Mucosa of stomach (tissue), 1 donor: Measurements from ENCODE around the gene SV2C.
A peak's percentile ranks its signal among the peaks of the same experiment; 100 is the strongest.

Experiments
- H3K27me3 ChIP-seq: one replicate; pipeline ENCODE4 v1.7.0; 2013; ENCODE audit warnings: mild to moderate bottlenecking, low read length; ENCODE audit not compliant: control insufficient read depth, insufficient read depth
- H3K36me3 ChIP-seq: one replicate; pipeline ENCODE4 v1.7.0; 2013; ENCODE audit warnings: low read length; ENCODE audit not compliant: control insufficient read depth, insufficient read depth
- H3K4me1 ChIP-seq: one replicate; pipeline ENCODE4 v1.7.0; 2013; ENCODE audit warnings: mild to moderate bottlenecking, low read length; ENCODE audit not compliant: control insufficient read depth, insufficient read depth
- H3K4me3 ChIP-seq: one replicate; pipeline ENCODE4 v1.7.0; 2013; ENCODE audit warnings: low read length
- H3K9ac ChIP-seq: one replicate; pipeline ENCODE4 v1.7.0; 2013; ENCODE audit warnings: mild to moderate bottlenecking, low read length, moderate library complexity
- H3K9me3 ChIP-seq: one replicate; pipeline ENCODE4 v1.7.0; 2013; ENCODE audit warnings: mild to moderate bottlenecking, low read length, moderate library complexity; ENCODE audit not compliant: control insufficient read depth
- donor health status: Pancreatic carcinoma.

SV2C gene

GRCh38 chr5:76111477-76112174 is 28.4 kb downstream of the SV2C start:
- Histone ChIP-seq H3K9ac (no peak overlapping the region), H3K4me1 (peaks cover 48% of the 10 kb centered on the region), H3K9me3 (no peaks in the 10 kb centered on the region)

GRCh38 chr5:76113103-76113502 is 29.9 kb downstream of the SV2C start:
- Histone ChIP-seq H3K4me3 (peak overlapping the region; percentile 22), H3K4me1 (peaks cover 48% of the 10 kb centered on the region), H3K36me3 (no peaks in the 10 kb centered on the region), H3K9me3 (no peaks in the 10 kb centered on the region), H3K27me3 (no peaks in the 10 kb centered on the region), H3K9ac (no peak overlapping the region)

More at GRCh38 chr5:76111477-76112174, 28.4 kb downstream of the SV2C start:
- Histone ChIP-seq H3K36me3 (no peaks in the 10 kb centered on the region), H3K27me3 (no peaks in the 10 kb centered on the region), H3K4me3 (no peak overlapping the region)

GRCh38 chr5:76114179-76114851 is 31.1 kb downstream of the SV2C start:
- H3K36me3 ChIP-seq, result no peaks in the 10 kb centered on the region
- peak overlapping the region; percentile 48 for H3K9ac ChIP-seq

DNA sequence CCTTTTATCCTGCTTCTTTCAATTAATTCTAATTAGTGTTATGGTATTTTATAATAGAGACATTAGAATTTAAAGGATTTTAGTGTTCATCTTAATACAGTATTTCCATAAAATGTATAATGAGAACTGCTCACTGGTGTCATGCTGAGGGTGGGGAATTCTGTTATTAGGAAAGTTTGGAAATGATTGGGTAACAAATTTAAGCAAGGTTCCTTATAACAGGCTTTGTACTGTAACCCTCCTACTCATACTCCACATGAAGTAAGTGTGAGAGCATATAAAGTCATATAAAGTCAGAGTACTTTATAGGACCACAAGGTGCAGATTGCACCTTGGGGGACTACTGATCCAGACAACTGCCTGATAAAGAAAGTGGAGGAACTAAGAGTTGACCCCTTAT is 42.2 kb downstream of the SV2C start:
- Histone ChIP-seq H3K36me3 (no peaks in the 10 kb centered on the region), H3K27me3 (no peaks in the 10 kb centered on the region), H3K9me3 (no peaks in the 10 kb centered on the region), H3K4me1 (no peaks in the 10 kb centered on the region), H3K9ac (no peak overlapping the region), H3K4me3 (no peak overlapping the region)

More at GRCh38 chr5:76114179-76114851, 31.1 kb downstream of the SV2C start:
- Histone ChIP-seq H3K4me1 (peaks cover 48% of the 10 kb centered on the region), H3K4me3 (peak overlapping the region; percentile 22), H3K9me3 (no peaks in the 10 kb centered on the region), H3K27me3 (no peaks in the 10 kb centered on the region)

DNA sequence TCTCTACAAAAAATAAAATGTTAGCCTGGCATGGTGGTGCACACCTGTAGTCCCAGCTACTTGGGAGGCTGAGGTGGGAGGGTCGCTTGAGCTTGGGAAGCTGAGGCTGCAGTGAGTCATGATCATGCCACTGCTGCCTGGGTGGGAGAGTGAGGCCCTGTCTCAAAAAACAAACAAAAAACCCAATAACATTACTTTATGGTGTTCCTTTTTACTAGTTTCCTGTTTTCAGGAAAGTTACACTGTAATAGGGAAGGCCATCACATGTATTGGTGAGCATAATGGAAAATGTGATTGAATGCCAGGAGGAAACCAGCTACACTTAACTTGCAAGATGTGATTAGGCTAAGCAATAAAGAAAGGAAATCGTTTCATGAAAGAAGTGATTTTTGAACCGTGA is 42.7 kb downstream of the SV2C start:
- no peaks in the 10 kb centered on the region for H3K36me3 ChIP-seq
- no peak overlapping the region for H3K9ac ChIP-seq
- H3K4me1 ChIP-seq, result no peaks in the 10 kb centered on the region
- no peak overlapping the region for H3K4me3 ChIP-seq
- no peaks in the 10 kb centered on the region for H3K9me3 ChIP-seq
- H3K27me3 ChIP-seq, result no peaks in the 10 kb centered on the region

GRCh38 chr5:76134003-76134402 is 50.8 kb downstream of the SV2C start:
- Histone ChIP-seq H3K4me1 (no peaks in the 10 kb centered on the region), H3K27me3 (peaks cover 14% of the 10 kb centered on the region), H3K4me3 (no peak overlapping the region), H3K9ac (no peak overlapping the region), H3K9me3 (no peaks in the 10 kb centered on the region), H3K36me3 (no peaks in the 10 kb centered on the region)

- Histone ChIP-seq H3K4me1 (no peaks in the 10 kb centered on the region), H3K27me3 (peaks cover 14% of the 10 kb centered on the region), H3K36me3 (no peaks in the 10 kb centered on the region), H3K4me3 (no peak overlapping the region), H3K9ac (no peak overlapping the region), H3K9me3 (no peaks in the 10 kb centered on the region)
Measured at GRCh38 chr5:76134646-76135045, 51.5 kb downstream of the SV2C start.

DNA sequence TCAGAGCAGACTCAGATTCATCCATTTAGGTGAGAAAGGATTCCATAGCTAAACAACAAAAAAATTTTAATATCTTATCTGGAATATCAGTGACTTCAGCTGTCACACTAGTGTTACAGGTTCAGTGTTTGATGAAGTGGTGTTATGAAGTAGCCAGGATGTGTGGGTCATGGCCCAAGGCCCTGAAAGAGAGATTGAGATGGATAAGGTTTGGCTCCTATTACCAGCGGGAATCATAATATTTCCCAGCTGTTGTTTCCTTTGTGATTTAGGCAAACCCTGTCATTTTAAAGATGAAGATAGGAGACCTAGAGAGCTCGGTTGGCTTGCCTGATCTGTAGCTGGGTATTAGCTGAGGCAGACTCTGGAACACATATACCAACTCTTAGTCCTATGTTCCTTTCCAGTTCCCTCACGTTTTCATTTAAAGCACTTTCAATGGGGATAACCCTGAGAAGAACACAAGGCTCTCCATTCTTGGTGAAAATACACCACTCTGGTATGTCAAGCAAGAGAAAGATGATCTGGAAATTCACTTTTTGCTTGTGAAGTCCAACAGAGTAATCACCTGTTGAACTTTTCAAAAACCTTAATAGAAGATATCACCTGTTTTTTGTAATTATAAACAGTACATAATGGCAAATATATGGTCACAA is 54.8 kb downstream of the SV2C start:
- H3K9me3 ChIP-seq, result no peaks in the 10 kb centered on the region
- no peaks in the 10 kb centered on the region for H3K4me1 ChIP-seq
- H3K9ac ChIP-seq, result no peak overlapping the region
- H3K4me3 ChIP-seq, result no peak overlapping the region
- H3K36me3 ChIP-seq, result no peaks in the 10 kb centered on the region
- H3K27me3 ChIP-seq, result peaks cover 14% of the 10 kb centered on the region

GRCh38 chr5:76143884-76144283 is 60.7 kb downstream of the SV2C start:
- H3K9ac ChIP-seq, result no peak overlapping the region
- no peak overlapping the region for H3K4me3 ChIP-seq
- H3K27me3 ChIP-seq, result no peaks in the 10 kb centered on the region
- no peaks in the 10 kb centered on the region for H3K36me3 ChIP-seq
- H3K4me1 ChIP-seq, result no peaks in the 10 kb centered on the region
- H3K9me3 ChIP-seq, result no peaks in the 10 kb centered on the region

GRCh38 chr5:76144513-76145274 is 61.5 kb downstream of the SV2C start:
- Histone ChIP-seq H3K4me1 (no peaks in the 10 kb centered on the region), H3K9ac (no peak overlapping the region), H3K36me3 (no peaks in the 10 kb centered on the region), H3K9me3 (no peaks in the 10 kb centered on the region), H3K27me3 (no peaks in the 10 kb centered on the region), H3K4me3 (no peak overlapping the region)

DNA sequence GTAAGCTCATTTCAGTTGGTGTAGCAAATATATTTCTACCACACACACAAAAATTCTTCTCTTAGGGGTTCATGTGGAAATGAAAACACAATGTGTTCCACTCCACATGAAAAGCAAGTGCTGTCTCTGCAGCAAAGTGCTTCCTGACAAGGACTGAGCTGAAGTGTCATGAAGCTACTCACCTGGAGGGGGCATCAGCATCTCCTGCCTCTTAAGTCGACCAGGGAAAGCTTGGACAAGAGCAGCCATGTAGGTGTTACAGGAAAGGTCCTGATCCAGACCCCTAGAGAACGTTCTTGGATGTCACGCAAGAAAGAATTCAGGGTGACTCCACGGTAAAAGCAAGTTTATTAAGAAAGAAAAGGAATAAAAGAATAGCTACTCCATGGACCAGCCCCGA is 62.8 kb downstream of the SV2C start:
- Histone ChIP-seq H3K9me3 (no peaks in the 10 kb centered on the region), H3K4me3 (no peak overlapping the region), H3K36me3 (no peaks in the 10 kb centered on the region), H3K9ac (no peak overlapping the region), H3K4me1 (no peaks in the 10 kb centered on the region), H3K27me3 (no peaks in the 10 kb centered on the region)

DNA sequence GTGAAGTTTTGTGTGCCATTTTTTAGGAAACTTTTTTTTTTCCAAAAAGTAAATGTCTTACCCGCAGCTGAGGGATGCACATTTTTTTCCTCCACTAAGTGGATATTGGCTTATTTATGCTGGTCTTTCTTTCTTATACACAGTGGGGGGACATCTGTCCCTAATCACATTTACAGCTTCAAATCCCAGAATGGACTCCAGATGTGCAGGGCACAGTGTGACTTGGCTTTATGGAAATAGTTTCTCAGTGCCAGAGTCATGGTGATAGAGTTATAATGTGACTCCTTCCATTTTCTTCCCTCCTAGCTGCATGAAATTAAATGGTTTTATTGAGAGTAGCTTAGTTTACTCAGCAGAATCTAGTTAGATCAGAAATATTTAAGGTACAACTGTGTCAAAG is 66.5 kb downstream of the SV2C start:
- Histone ChIP-seq H3K27me3 (peaks cover 5% of the 10 kb centered on the region), H3K4me1 (no peaks in the 10 kb centered on the region), H3K36me3 (no peaks in the 10 kb centered on the region)

More for the DNA sequence above, 66.5 kb downstream of the SV2C start:
- Histone ChIP-seq H3K4me3 (no peak overlapping the region), H3K9me3 (no peaks in the 10 kb centered on the region), H3K9ac (no peak overlapping the region)
